ENCODE results near the gene ANKRD52. TPM values are rescaled to one million over a fixed set of nuclear protein-coding genes. Genes with fewer than 3 reads are reported as not detected.

Gene ANKRD52
- total RNA-seq, 1 donor from 2014 or later, result 56.1 TPM

- Mint-ChIP-seq H3K27me3 (no peaks in the 10 kb centered on the region), H3K27ac (no peak overlapping the region), H3K4me1 (ENCODE audit: unreplicated experiment) (peaks cover 16% of the 10 kb centered on the region), H3K9me3 (no peaks in the 10 kb centered on the region), H3K4me3 (no peak overlapping the region), H3K36me3 (no peaks in the 10 kb centered on the region)
- TF ChIP-seq CTCF (conservative IDR thresholded peaks at IDR 0.05), result no peak
- no peak for DNase-seq (ENCODE audit: extremely low spot score, unreplicated experiment)
Measured at GRCh38 chr12:56229082-56229481, 29.1 kb downstream of the ANKRD52 start.

DNA sequence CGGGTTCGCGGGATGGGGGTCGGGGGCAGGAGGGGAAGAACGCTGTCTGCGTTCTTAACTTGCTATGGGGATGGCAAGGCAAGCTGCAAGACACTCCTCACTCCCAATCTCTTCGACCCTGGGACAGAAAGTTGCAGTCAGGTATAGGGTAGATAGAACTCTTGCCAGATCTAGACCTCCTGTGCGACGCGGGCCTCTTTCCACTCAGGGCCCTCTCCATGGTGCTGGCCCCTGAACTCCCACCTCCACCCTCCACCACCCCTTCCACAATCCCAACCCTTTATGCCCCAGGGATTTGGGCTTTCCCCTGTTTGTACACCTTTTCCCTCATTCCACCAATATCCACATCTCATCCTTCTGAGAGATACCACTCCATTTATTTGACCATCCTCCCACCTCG is 33.2 kb downstream of the ANKRD52 start:
- Mint-ChIP-seq H3K4me3 (peak overlapping the region; percentile 88), H3K27ac (peak overlapping the region; percentile 95), H3K27me3 (no peaks in the 10 kb centered on the region), H3K36me3 (no peaks in the 10 kb centered on the region), H3K4me1 (ENCODE audit: unreplicated experiment) (peaks cover 37% of the 10 kb centered on the region), H3K9me3 (no peaks in the 10 kb centered on the region)
- no peak for TF ChIP-seq CTCF (conservative IDR thresholded peaks at IDR 0.05)
- no peak for DNase-seq (ENCODE audit: extremely low spot score, unreplicated experiment)

- H3K4me3 Mint-ChIP-seq, result peak within 1 kb of the TSS; percentile 88
- peak within 1 kb of the TSS; percentile 95 for H3K27ac Mint-ChIP-seq
- peaks cover 36% of the 10 kb centered on the region for H3K4me1 Mint-ChIP-seq (ENCODE audit: unreplicated experiment)
- H3K27me3 Mint-ChIP-seq, result no peaks in the 10 kb centered on the region
- peak; percentile 99 for DNase-seq (ENCODE audit: extremely low spot score, unreplicated experiment)
- H3K9me3 Mint-ChIP-seq, result no peaks in the 10 kb centered on the region
- no peaks in the 10 kb centered on the region for H3K36me3 Mint-ChIP-seq
- peak; percentile 88 for TF ChIP-seq CTCF (conservative IDR thresholded peaks at IDR 0.05)
Measured at GRCh38 chr12:56224102-56224701, 34.0 kb downstream of the ANKRD52 start, which contains the start of gene NABP2. NABP2 (plus strand) TSS chr12:56224342; CDS start chr12:56224857, 515 bp downstream.

DNA sequence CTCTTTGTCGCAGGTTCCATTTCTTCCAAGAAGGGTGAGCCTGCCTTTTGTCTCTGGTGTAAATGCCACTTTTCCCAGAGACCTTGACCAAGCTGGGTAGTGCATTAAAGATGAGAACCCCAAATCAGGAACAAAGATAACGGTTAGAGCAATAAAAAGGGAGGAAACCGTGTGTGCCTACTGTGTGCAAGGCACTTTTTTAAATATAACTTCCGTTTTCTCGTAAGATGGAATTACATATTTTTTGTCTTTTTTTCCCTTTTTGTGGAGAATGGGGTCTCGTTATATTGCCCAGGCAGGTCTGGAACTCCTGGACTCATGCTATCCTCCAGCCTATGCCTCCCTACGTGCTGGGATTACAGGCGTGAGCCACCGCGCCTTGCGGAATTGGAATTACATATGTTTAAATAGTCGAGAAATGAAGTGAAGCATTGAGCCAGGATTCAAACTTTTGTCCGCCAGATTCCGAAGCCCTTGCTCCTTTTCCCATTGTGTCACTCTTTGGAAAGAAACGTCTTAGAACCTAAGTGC is 34.5 kb downstream of the ANKRD52 start:
- Mint-ChIP-seq H3K9me3 (no peaks in the 10 kb centered on the region), H3K36me3 (no peaks in the 10 kb centered on the region), H3K27ac (peak overlapping the region; percentile 95), H3K4me1 (ENCODE audit: unreplicated experiment) (peaks cover 36% of the 10 kb centered on the region), H3K27me3 (no peaks in the 10 kb centered on the region), H3K4me3 (peak overlapping the region; percentile 88)
- no peak for TF ChIP-seq CTCF (conservative IDR thresholded peaks at IDR 0.05)
- no peak for DNase-seq (ENCODE audit: extremely low spot score, unreplicated experiment)

DNA sequence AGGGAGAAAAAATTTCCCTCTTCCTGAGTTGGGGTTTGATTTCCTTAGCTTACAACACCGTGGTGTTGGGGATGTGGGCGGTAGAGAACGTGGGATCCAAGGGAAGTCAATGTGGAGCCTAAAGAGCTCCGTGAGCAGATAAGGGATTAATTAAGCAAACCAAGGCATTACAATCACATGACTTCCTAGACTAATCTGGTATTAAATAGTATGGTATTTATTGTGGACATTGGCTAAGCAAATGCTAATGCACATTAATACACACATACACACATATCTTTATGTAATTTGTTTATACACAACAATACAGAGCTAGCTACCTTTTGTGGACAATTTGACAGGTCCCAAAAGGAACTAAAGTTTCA is 35.7 kb downstream of the ANKRD52 start:
- Mint-ChIP-seq H3K4me3 (peak overlapping the region; percentile 99), H3K36me3 (no peaks in the 10 kb centered on the region), H3K27ac (peak overlapping the region; percentile 99), H3K4me1 (ENCODE audit: unreplicated experiment) (peaks cover 36% of the 10 kb centered on the region), H3K27me3 (no peaks in the 10 kb centered on the region), H3K9me3 (no peaks in the 10 kb centered on the region)
- peak; percentile 1 for TF ChIP-seq CTCF (conservative IDR thresholded peaks at IDR 0.05)
- no peak for DNase-seq (ENCODE audit: extremely low spot score, unreplicated experiment)
